GM19099 (cell line): Measurements from ENCODE around the gene OPN5.

Source experiments
- POLR2A ChIP-seq: IDR thresholded peaks from 3 replicates; pipeline ENCODE4 v1.6.1; 2011; ENCODE audit warnings: low read depth; ENCODE audit not compliant: insufficient read length; ENCODE audit errors: extremely low read depth

The OPN5 gene

DNA sequence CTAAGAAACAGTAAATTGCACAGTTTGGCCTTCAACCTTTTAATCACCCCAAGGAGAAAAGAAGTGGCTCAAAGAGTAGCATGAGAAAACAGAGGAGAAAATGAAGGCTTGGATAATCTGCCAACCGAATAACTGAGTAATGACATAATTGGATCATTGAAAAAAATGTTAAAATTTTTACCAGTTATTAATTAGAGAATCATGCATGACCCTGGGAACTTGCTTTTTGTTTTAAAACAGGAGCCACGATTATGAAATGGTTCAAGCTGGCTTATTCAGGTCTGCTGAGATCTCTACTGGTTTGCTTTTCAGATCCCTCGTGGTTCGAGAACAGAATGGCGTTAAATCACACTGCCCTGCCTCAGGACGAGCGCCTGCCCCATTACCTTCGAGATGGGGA is at the start of gene OPN5:
TSS of gene OPN5 (plus strand) at position 301 of the 400 bp plus-strand sequence. CDS start at position 336, 35 bp downstream.
- TF ChIP-seq POLR2A: no peak

GRCh38 chr6:47733879-47734558 is 47.8 kb upstream of the OPN5 start:
- no peak for TF ChIP-seq POLR2A

- TF ChIP-seq POLR2A: no peak
These were observed 46.9 kb upstream of the OPN5 start for GRCh38 chr6:47734831-47735481.

DNA sequence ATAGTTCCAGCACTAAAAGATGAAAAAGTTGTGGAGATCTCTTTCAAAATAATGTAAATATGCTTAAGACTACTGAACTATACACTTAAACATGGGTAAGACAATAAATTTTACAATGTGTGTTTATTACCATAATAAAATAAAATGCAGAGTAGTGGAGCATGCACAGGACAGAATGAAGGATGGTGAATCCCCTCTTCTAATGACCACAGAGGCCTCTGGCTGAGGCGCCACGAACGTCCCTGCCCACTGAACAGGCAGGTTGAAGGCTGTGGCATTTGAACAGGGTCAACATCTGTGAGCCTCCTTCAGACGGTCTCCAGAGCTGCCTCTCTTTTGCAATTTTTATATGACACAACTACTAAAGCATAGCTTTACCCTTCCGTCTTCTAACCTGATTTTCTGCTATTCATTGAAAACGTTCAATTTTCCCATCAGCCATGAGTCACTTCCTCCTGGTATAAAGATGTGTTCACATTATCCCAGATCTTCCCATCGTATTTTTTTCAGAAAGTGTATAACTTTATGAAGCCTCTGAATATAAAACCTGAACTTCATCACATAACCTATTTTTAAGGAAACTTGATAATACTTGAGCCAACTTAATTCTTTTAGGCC is 45.6 kb upstream of the OPN5 start:
- TF ChIP-seq POLR2A: no peak

DNA sequence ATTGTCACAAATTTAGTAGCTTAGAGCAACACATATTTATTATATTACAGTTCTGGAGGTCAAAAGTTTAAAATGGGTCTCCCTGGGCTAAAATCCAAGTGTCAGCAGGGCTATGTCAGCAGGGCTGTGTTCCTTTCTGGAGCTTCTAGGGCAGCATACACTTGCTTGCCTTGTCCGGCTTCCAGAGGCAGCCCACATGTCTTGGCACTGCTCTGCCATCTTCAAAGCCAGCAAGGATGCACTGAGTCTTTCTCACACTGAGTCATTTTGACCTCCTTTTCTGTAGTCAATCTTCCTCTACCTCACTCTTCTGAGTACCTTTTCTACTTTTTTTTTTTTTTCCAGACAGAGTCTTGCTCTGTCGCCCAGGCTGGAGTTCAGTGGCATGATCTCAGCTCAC is 44.4 kb upstream of the OPN5 start:
- no peak for TF ChIP-seq POLR2A

- TF ChIP-seq POLR2A: no peak
These were observed 41.1 kb upstream of the OPN5 start for GRCh38 chr6:47740714-47741113.

GRCh38 chr6:47741807-47742206 is 40.0 kb upstream of the OPN5 start:
- TF ChIP-seq POLR2A: no peak

- TF ChIP-seq POLR2A: no peak
These were observed 38.1 kb upstream of the OPN5 start for GRCh38 chr6:47743744-47744143.

- TF ChIP-seq POLR2A: no peak
These were observed 32.1 kb upstream of the OPN5 start for GRCh38 chr6:47749757-47750156.

- no peak for TF ChIP-seq POLR2A
These were observed 29.0 kb upstream of the OPN5 start for GRCh38 chr6:47752801-47753200.

DNA sequence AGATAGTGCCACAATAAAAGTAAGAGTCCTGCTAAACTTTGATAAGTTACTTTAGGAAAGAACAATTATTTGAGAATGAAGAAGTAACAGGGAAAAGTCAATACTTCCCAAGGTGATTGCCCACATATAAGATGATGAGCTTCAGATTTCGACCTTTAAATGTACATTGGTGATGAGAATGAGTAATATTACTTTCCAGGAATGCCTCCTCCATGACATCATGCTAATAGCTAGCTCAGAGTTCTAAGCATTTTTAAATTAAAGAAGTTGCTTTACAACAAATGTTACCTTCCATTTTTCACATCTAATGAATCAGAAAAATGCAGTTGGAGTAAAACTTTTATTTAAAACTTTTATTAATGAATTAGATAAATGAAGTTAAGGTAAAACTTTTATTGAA is 22.5 kb upstream of the OPN5 start:
- TF ChIP-seq POLR2A: no peak

DNA sequence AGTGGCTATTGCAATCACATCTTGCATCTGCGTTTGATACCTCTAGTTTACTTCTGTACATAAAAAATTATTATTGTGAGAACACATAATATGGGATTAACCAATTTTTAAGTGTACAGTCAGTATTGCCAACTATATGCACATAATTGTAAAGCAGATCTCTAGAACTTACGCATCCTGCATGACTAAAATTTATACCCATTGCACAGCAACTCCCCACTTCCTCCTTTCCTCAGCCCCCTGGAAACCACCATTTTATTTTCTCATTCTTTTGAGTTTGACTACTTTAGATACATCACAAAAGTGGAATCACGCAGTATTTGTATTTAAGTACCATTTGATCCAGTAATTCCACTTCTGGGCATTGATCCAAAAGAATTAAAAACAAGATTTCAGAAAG is 19.3 kb upstream of the OPN5 start:
- no peak for TF ChIP-seq POLR2A

DNA sequence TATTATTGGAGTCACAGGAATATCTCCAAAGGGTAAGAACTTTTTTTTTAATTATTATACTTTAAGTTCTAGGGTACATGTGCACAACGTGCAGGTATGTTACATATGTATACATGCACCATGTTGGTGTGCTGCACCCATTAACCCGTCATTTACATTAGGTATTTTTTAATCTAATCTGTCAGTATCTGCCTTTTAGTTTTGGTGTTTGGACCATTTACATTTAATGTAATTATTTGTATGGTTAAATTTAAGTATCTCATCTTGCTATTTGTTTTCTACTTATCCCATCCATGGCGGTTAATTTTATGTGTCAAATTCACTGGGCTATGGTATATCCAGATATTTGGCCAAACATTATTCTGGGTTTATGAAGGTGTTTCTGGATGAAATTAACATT is 15.4 kb upstream of the OPN5 start:
- no peak for TF ChIP-seq POLR2A

DNA sequence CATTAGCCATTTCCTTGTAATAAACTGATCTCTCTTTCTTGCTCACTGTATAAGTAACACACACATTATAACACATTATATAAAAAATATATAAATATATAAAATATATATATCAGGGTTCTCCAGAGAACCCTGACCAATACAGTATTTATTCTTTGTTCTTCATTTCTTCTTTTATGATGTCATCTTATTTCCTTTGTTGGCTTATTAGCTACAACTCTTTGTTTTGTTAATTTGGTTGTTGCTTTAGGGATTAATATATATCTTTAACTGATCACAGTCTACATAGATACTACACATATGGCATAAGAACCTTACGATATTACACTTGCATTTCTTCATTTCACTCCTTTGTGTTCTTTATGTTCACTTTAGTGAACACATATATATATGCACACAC is 14.7 kb upstream of the OPN5 start:
- no peak for TF ChIP-seq POLR2A

- TF ChIP-seq POLR2A: no peak
These were observed 11.8 kb upstream of the OPN5 start for GRCh38 chr6:47769982-47770381.

- no peak for TF ChIP-seq POLR2A
These were observed 9.5 kb upstream of the OPN5 start for GRCh38 chr6:47772359-47772758.
